ENCODE data around the gene ATF6B. TPM values are rescaled to one million over a fixed set of nuclear protein-coding genes. Genes with fewer than 3 reads are reported as not detected.
A peak's percentile ranks its signal among the peaks of the same experiment; 100 is the strongest.

ATF6B gene
- total and polyA plus RNA-seq, 2 experiments from 2014 or later, result 24.9 to 26.1 TPM

- H3K27me3 Mint-ChIP-seq (ENCODE audit: insufficient read depth, low read depth, poor library complexity), result peaks cover 10% of the 10 kb centered on the region
- Histone ChIP-seq H3K4me1 (ENCODE audit: insufficient read depth) (peaks cover 12% of the 10 kb centered on the region), H2AFZ (no peak overlapping the region), H3K9me2 (ENCODE audit: insufficient read depth) (no peaks in the 10 kb centered on the region), H3K4me3 (peak overlapping the region; percentile 64), H3F3A (replicated peaks; ENCODE audit: low read depth) (peaks cover 12% of the 10 kb centered on the region), H3K27ac (ENCODE audit: low read depth) (peak overlapping the region; percentile 87; the same call in 1 of the 2 replicates), H4K20me1 (replicated peaks; ENCODE audit: insufficient read depth) (peaks cover 9% of the 10 kb centered on the region; the same call in 1 of the 2 replicates), H3K79me2 (replicated peaks; ENCODE audit: insufficient read depth) (no peaks in the 10 kb centered on the region), H3K4me2 (peak overlapping the region; percentile 89), H3K36me3 (ENCODE audit: insufficient read depth) (no peaks in the 10 kb centered on the region; the same call in 1 of the 2 replicates), H3K27me3 (ENCODE audit: insufficient read depth) (no peaks in the 10 kb centered on the region)
- H3K27ac Mint-ChIP-seq, result peak overlapping the region; percentile 81
- no peaks in the 10 kb centered on the region for H3K9me3 Mint-ChIP-seq
- no peak overlapping the region for H3K4me3 Mint-ChIP-seq
- DNase-seq (ENCODE audit: low spot score), result peak; percentile 95
- TF ChIP-seq CTCF (conservative IDR thresholded peaks at IDR 0.05; ENCODE audit: low read depth in 2 of 2) (peak; percentile 57 to 89), REST (IDR thresholded peaks at IDR 0.05; ENCODE audit: unreplicated experiment) (no peak), POLR2AphosphoS5 (IDR thresholded peaks at IDR 0.05; ENCODE audit: low read depth) (peak; percentile 59)
- H3K4me1 Mint-ChIP-seq, result peaks cover 23% of the 10 kb centered on the region
- peak; percentile 94 for ATAC-seq
- H3K36me3 Mint-ChIP-seq (ENCODE audit: low read depth), result peaks cover 68% of the 10 kb centered on the region
These were observed 38.5 kb upstream of the ATF6B start for GRCh38 chr6:32166411-32167061.

- H3K4me1 Mint-ChIP-seq, result peaks cover 23% of the 10 kb centered on the region
- Histone ChIP-seq H3K27ac (ENCODE audit: low read depth) (no peak within 1 kb of the TSS), H3K79me2 (replicated peaks; ENCODE audit: insufficient read depth) (no peaks in the 10 kb centered on the region), H4K20me1 (replicated peaks; ENCODE audit: insufficient read depth) (no peaks in the 10 kb centered on the region; the same call in 1 of the 2 replicates), H3K36me3 (ENCODE audit: insufficient read depth) (no peaks in the 10 kb centered on the region; the same call in 1 of the 2 replicates), H3K9me2 (ENCODE audit: insufficient read depth) (no peaks in the 10 kb centered on the region), H3K27me3 (ENCODE audit: insufficient read depth) (no peaks in the 10 kb centered on the region), H2AFZ (no peak within 1 kb of the TSS), H3K4me3 (no peak within 1 kb of the TSS), H3K4me1 (ENCODE audit: insufficient read depth) (peaks cover 12% of the 10 kb centered on the region), H3K4me2 (no peak within 1 kb of the TSS), H3F3A (replicated peaks; ENCODE audit: low read depth) (peaks cover 12% of the 10 kb centered on the region)
- DNase-seq (ENCODE audit: low spot score) (no peak), ATAC-seq (no peak)
- no peaks in the 10 kb centered on the region for H3K9me3 Mint-ChIP-seq
- peaks cover 7% of the 10 kb centered on the region for H3K27me3 Mint-ChIP-seq (ENCODE audit: insufficient read depth, low read depth, poor library complexity)
- no peak within 1 kb of the TSS for H3K4me3 Mint-ChIP-seq
- peaks cover 56% of the 10 kb centered on the region for H3K36me3 Mint-ChIP-seq (ENCODE audit: low read depth)
- peak within 1 kb of the TSS; percentile 65 for H3K27ac Mint-ChIP-seq
- TF ChIP-seq ZNF114 (CRISPR knock-in tag; IDR thresholded peaks at IDR 0.05) (no peak), ZNF462 (CRISPR knock-in tag; IDR thresholded peaks at IDR 0.05) (no peak), ETS1 (IDR thresholded peaks at IDR 0.05) (no peak), NANOG (IDR thresholded peaks at IDR 0.05; ENCODE audit: borderline replicate concordance) (no peak), STAT1 (IDR thresholded peaks at IDR 0.05; ENCODE audit: unreplicated experiment) (no peak), JUNB (IDR thresholded peaks at IDR 0.05; ENCODE audit: unreplicated experiment) (no peak)
These were observed 36.2 kb upstream of the ATF6B start, which contains the start of gene EGFL8 for GRCh38 chr6:32164295-32164694. TSS of gene EGFL8 (plus strand) at chr6:32164595. CDS start at chr6:32166166, 1,571 bp downstream.

Data from GM23338 (cell line).